ENCODE data around the gene MCFD2.

GRCh38 chr2:46852124-46852523, 63.5 kb downstream of the MCFD2 start:
- TF ChIP-seq CTCF (IDR thresholded peaks at IDR 0.05; ENCODE audit: low read length) (no peak), EZH2 (optimal IDR thresholded peaks at IDR 0.05; ENCODE audit: low read depth, low read length) (no peak)

All from MM.1S (cell line).